DOHH2 (cell line): ENCODE data around the gene BBC3.

ENCODE experiments used
- H3F3A ChIP-seq: fragments of 200-600 bp; sonication (generic), shearing (Covaris generic); 2 replicates; pipeline ENCODE4 v1.6.0; 2016; ENCODE audit warnings: antibody characterized with exemption, mild to moderate bottlenecking; ENCODE audit not compliant: control insufficient read depth, insufficient read depth
- H3K27ac ChIP-seq: fragments of 200-600 bp; sonication (generic); 2 replicates; pipeline ENCODE4 v1.5.1; 2014; ENCODE audit warnings: low read depth, mild to moderate bottlenecking, low read length, moderate library complexity
- H3K27me3 ChIP-seq: fragments of 200-600 bp; sonication (generic); 2 replicates; pipeline ENCODE4 v1.6.1; 2014; ENCODE audit warnings: mild to moderate bottlenecking, low read length, mixed read lengths; ENCODE audit not compliant: control insufficient read depth
- H3K36me3 ChIP-seq: fragments of 200-600 bp; sonication (generic); 2 replicates; pipeline ENCODE4 v1.6.1; 2014; ENCODE audit warnings: mild to moderate bottlenecking, low read length, moderate library complexity, mixed read lengths; ENCODE audit not compliant: control insufficient read depth
- H3K4me1 ChIP-seq: fragments of 200-600 bp; sonication (generic); 2 replicates; pipeline ENCODE4 v1.6.1; 2014; ENCODE audit warnings: mild to moderate bottlenecking, low read length, mixed read lengths; ENCODE audit not compliant: control insufficient read depth
- H3K4me2 ChIP-seq: fragments of 200-600 bp; sonication (generic); 2 replicates; pipeline ENCODE4 v1.6.0; 2014; ENCODE audit warnings: mild to moderate bottlenecking, low read length, moderate library complexity
- H3K4me3 ChIP-seq: fragments of 200-600 bp; sonication (generic); 2 replicates; pipeline ENCODE4 v1.5.1; 2014; ENCODE audit warnings: mild to moderate bottlenecking, low read length, mixed read lengths
- H3K79me2 ChIP-seq: fragments of 200-600 bp; sonication (generic); 2 replicates; pipeline ENCODE4 v1.6.1; 2014; ENCODE audit warnings: mild to moderate bottlenecking, low read length, mixed read lengths; ENCODE audit not compliant: control insufficient read depth
- H3K9me2 ChIP-seq: fragments of 200-600 bp; sonication (generic); replicated peaks from 2 replicates; pipeline ENCODE4 v1.6.1; 2014; ENCODE audit warnings: mild to moderate bottlenecking, low read length, mixed read lengths; ENCODE audit not compliant: control insufficient read depth
- H3K9me3 ChIP-seq: fragments of 200-600 bp; sonication (generic); 2 replicates; pipeline ENCODE4 v1.6.1; 2014; ENCODE audit warnings: antibody characterized with exemption, low read length, mixed read lengths; ENCODE audit not compliant: control insufficient read depth, insufficient read depth
- H4K20me1 ChIP-seq: fragments of 200-600 bp; sonication (generic); 2 replicates; pipeline ENCODE4 v1.6.0; 2014; ENCODE audit warnings: low read depth, mild to moderate bottlenecking, antibody characterized with exemption, low read length, moderate library complexity; ENCODE audit not compliant: control insufficient read depth, insufficient read depth
- EZH2phosphoT487 ChIP-seq: fragments of 200-600 bp; sonication (generic); IDR thresholded peaks from 2 replicates; pipeline ENCODE4 v1.6.1; 2017; ENCODE audit warnings: borderline replicate concordance, mild to moderate bottlenecking, antibody characterized with exemption, low read length, moderate library complexity, mixed read lengths
- TF ChIP-seq, protein P1 (sequence below): fragments of 200-600 bp; sonication (generic); IDR thresholded peaks from one replicate; pipeline ENCODE4 v1.5.1; 2014; ENCODE audit warnings: antibody characterized with exemption, mild to moderate bottlenecking, low read depth, low read length; ENCODE audit not compliant: poor library complexity, severe bottlenecking

The BBC3 gene

DNA sequence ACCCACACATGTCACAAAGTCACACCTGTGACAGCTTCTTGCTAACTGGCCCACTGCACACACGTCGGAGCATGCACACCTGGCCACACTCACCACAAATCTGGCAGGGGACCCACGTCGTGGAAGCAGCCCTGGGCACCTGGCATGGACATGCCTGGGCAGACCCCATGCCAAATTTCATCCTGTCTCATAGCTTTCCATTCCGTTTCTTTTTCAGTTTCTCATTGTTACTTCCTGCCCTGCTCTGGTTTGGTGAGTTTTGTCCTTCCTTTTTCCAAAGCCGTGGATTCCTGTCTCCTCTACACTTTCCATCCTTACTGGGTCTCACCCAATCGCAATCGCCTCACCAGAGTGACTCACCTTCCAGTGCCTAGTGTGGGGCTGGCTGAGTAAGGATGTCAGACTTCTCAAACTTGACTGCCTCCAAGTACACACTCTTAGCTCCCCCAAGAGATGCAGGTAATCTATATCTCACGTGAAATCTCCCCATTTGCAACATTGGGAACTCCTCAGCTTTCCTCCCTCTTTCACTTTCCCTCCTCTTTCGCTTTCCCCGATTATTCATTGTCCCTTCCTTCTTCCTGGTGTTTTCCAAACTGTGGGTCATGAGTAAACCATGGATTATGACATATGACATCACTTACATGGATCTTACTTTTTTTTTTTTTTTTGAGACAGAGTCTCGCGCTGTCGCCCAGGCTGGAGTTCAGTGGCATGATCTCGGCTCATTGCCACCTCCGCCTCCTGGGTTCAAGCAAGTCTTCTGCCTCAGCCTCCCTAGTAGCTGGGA lies 1.6 kb upstream of the BBC3 start:
- no peaks in the 10 kb centered on the region for H3K36me3 ChIP-seq
- TF ChIP-seq, protein P1, sequence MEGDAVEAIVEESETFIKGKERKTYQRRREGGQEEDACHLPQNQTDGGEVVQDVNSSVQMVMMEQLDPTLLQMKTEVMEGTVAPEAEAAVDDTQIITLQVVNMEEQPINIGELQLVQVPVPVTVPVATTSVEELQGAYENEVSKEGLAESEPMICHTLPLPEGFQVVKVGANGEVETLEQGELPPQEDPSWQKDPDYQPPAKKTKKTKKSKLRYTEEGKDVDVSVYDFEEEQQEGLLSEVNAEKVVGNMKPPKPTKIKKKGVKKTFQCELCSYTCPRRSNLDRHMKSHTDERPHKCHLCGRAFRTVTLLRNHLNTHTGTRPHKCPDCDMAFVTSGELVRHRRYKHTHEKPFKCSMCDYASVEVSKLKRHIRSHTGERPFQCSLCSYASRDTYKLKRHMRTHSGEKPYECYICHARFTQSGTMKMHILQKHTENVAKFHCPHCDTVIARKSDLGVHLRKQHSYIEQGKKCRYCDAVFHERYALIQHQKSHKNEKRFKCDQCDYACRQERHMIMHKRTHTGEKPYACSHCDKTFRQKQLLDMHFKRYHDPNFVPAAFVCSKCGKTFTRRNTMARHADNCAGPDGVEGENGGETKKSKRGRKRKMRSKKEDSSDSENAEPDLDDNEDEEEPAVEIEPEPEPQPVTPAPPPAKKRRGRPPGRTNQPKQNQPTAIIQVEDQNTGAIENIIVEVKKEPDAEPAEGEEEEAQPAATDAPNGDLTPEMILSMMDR = no peak
- no peak for TF ChIP-seq EZH2phosphoT487
- peaks cover 7% of the 10 kb centered on the region for H3K27me3 ChIP-seq
- peaks cover 22% of the 10 kb centered on the region for H3F3A ChIP-seq
- H3K79me2 ChIP-seq = peaks cover 5% of the 10 kb centered on the region; the same call in 1 of the 2 replicates
- H3K27ac ChIP-seq = 0 out of 2 replicates have a peak overlapping the region, but pooled peaks have one; percentile 13
- no peaks in the 10 kb centered on the region for H3K9me2 ChIP-seq
- H3K4me2 ChIP-seq = peak overlapping the region; percentile 98
- no peaks in the 10 kb centered on the region for H3K9me3 ChIP-seq
- no peaks in the 10 kb centered on the region for H4K20me1 ChIP-seq
- H3K4me1 ChIP-seq = peaks cover 56% of the 10 kb centered on the region
- peak overlapping the region; percentile 81; the same call in 1 of the 2 replicates for H3K4me3 ChIP-seq

DNA sequence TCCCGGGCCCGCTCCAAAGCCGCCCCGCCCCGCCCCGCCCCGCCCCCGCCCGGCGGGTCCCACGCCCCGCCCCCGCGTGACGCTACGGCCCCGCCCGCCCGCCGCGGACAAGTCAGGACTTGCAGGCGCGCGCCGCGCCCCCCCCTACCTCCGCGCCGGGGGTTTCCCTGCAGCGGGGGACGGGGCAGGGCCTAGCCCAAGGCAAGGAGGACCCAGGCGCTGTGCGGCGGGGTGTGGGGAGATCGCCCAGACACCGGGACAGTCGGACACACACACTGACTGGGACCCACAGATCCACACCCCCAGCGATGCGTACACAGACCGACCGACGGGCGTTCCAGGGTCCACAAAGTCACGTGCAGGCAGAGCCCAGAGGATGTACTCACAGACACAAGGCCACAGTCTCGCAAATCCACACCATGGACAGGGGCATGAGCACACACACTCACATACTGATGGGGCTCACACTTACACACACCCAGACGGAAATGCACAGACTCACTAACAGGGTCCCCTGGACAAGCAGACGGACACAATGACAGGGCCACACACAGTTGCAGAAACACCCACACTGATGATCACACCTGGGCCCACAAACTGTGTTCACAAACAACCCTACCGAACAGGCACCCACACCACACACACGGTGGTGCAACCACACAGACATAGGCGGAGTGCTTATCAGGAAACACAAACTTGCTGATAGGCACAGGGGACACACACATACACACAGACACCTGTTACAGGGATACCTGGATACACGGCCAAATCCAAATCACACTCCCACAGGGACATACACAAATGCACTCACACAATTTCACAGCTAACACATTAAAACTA lies 436 bp upstream of the BBC3 start:
- Histone ChIP-seq H3K9me2 (no peaks in the 10 kb centered on the region), H3K4me1 (peaks cover 58% of the 10 kb centered on the region), H3F3A (peaks cover 26% of the 10 kb centered on the region), H3K4me3 (peak overlapping the region; percentile 81), H3K4me2 (peak overlapping the region; percentile 99), H3K79me2 (peaks cover 5% of the 10 kb centered on the region; the same call in 1 of the 2 replicates), H3K27me3 (peaks cover 7% of the 10 kb centered on the region), H3K27ac (peak overlapping the region; percentile 43), H4K20me1 (no peaks in the 10 kb centered on the region), H3K36me3 (0 out of 2 replicates have a peak, but pooled peaks cover 3% of the 10 kb centered on the region), H3K9me3 (no peaks in the 10 kb centered on the region)
- no peak for TF ChIP-seq EZH2phosphoT487
- TF ChIP-seq, protein P1 = no peak

DNA sequence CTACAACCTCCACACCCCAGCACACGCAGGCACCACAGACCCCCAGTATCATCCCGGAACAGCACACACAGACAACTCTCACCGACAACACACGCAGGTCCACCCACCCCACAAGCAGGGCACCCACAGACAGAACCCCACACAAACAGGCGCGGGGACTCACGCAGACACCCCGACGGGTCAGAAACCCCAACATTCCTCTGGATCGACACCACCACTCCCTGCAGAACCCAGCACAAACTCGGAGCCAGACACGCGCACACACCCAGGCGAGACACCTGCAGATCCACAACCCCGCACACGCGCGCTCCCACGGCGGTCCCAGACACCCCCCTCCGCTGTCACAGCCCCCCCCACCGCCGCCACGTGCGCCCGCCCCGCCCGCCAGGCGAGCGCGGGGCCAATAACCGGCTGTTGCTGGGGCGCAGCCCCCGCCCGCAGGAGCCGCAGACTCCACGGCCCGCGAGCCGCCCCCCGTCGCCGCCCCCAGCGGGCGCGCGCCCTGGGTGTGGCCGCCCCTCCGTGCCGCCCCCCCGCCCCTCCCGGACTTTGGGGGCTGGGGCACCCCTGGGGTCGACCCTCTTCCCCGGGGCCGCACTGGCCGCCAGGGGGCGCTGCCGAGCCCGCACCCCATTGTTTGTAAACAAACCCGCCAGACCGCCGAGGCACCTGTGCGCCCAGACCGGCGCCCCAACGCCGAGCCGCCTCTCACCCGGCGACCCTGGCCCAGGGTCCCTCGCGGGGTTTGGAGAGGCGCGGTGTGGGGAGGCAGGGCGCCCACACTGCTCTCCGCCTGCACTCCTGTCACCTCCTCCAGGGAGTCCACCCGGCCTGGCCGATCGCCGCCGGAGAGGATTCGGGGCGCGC lies 712 bp downstream of the BBC3 start:
- Histone ChIP-seq H3K9me2 (no peaks in the 10 kb centered on the region), H3K36me3 (peaks cover 8% of the 10 kb centered on the region), H3K4me3 (peak overlapping the region; percentile 79), H3K79me2 (peaks cover 5% of the 10 kb centered on the region; the same call in 1 of the 2 replicates), H3K9me3 (no peaks in the 10 kb centered on the region), H4K20me1 (no peaks in the 10 kb centered on the region), H3K27ac (peak overlapping the region; percentile 95), H3K4me1 (peaks cover 62% of the 10 kb centered on the region), H3F3A (peaks cover 31% of the 10 kb centered on the region), H3K27me3 (peaks cover 7% of the 10 kb centered on the region), H3K4me2 (peak overlapping the region; percentile 99)
- no peak for TF ChIP-seq EZH2phosphoT487
- TF ChIP-seq, protein P1 = peak; percentile 71
